Measurements from ENCODE around the gene SORL1.

SORL1 gene

GRCh38 chr11:121446752-121447156 lies 5.4 kb upstream of the SORL1 start:
- H3K9me3 ChIP-seq (ENCODE audit: control insufficient read depth, low read length), result no peaks in the 10 kb centered on the region
- no peak overlapping the region for H3K4me3 ChIP-seq (ENCODE audit: low read depth, low read length)
- H2AFZ ChIP-seq, result no peak overlapping the region
- no peaks in the 10 kb centered on the region for H3K27me3 ChIP-seq (ENCODE audit: control insufficient read depth, insufficient read depth, low read length)
- H3K4me1 ChIP-seq, result no peaks in the 10 kb centered on the region
- H3K27ac ChIP-seq, result no peak overlapping the region
- H3K36me3 ChIP-seq (ENCODE audit: control insufficient read depth, insufficient read depth, low read length), result no peaks in the 10 kb centered on the region
- no peak overlapping the region for H3K4me2 ChIP-seq (ENCODE audit: low read length)
- no peak overlapping the region for H3K9ac ChIP-seq
- H3K79me2 ChIP-seq, result no peaks in the 10 kb centered on the region
- no peak for TF ChIP-seq CTCF (IDR thresholded peaks at IDR 0.05)

GRCh38 chr11:121448011-121448410 lies 4.1 kb upstream of the SORL1 start:
- no peak overlapping the region for H3K4me3 ChIP-seq (ENCODE audit: low read depth, low read length)
- no peaks in the 10 kb centered on the region for H3K4me1 ChIP-seq
- H2AFZ ChIP-seq, result no peak overlapping the region
- H3K9me3 ChIP-seq (ENCODE audit: control insufficient read depth, low read length), result no peaks in the 10 kb centered on the region
- H3K27me3 ChIP-seq (ENCODE audit: control insufficient read depth, insufficient read depth, low read length), result no peaks in the 10 kb centered on the region
- no peaks in the 10 kb centered on the region for H3K36me3 ChIP-seq (ENCODE audit: control insufficient read depth, insufficient read depth, low read length)
- no peaks in the 10 kb centered on the region for H3K79me2 ChIP-seq
- no peak overlapping the region for H3K4me2 ChIP-seq (ENCODE audit: low read length)
- TF ChIP-seq CTCF (IDR thresholded peaks at IDR 0.05), result no peak
- H3K27ac ChIP-seq, result no peak overlapping the region
- H3K9ac ChIP-seq, result no peak overlapping the region

GRCh38 chr11:121448431-121448941 lies 3.6 kb upstream of the SORL1 start:
- Histone ChIP-seq H3K27me3 (ENCODE audit: control insufficient read depth, insufficient read depth, low read length) (no peaks in the 10 kb centered on the region), H3K79me2 (no peaks in the 10 kb centered on the region), H3K36me3 (ENCODE audit: control insufficient read depth, insufficient read depth, low read length) (no peaks in the 10 kb centered on the region), H2AFZ (no peak overlapping the region), H3K4me3 (ENCODE audit: low read depth, low read length) (no peak overlapping the region), H3K9ac (no peak overlapping the region), H3K4me2 (ENCODE audit: low read length) (no peak overlapping the region), H3K27ac (no peak overlapping the region), H3K9me3 (ENCODE audit: control insufficient read depth, low read length) (no peaks in the 10 kb centered on the region), H3K4me1 (no peaks in the 10 kb centered on the region)
- TF ChIP-seq CTCF (IDR thresholded peaks at IDR 0.05), result no peak

GRCh38 chr11:121449123-121449522 lies 3.0 kb upstream of the SORL1 start:
- Histone ChIP-seq H3K36me3 (ENCODE audit: control insufficient read depth, insufficient read depth, low read length) (no peaks in the 10 kb centered on the region), H3K4me1 (no peaks in the 10 kb centered on the region), H3K9me3 (ENCODE audit: control insufficient read depth, low read length) (no peaks in the 10 kb centered on the region), H3K4me3 (ENCODE audit: low read depth, low read length) (no peak overlapping the region), H3K27ac (no peak overlapping the region), H3K79me2 (no peaks in the 10 kb centered on the region), H3K4me2 (ENCODE audit: low read length) (no peak overlapping the region), H3K9ac (no peak overlapping the region), H3K27me3 (ENCODE audit: control insufficient read depth, insufficient read depth, low read length) (no peaks in the 10 kb centered on the region), H2AFZ (no peak overlapping the region)
- TF ChIP-seq CTCF (IDR thresholded peaks at IDR 0.05), result no peak

GRCh38 chr11:121449626-121450025 lies 2.5 kb upstream of the SORL1 start:
- H3K79me2 ChIP-seq, result no peaks in the 10 kb centered on the region
- H3K4me2 ChIP-seq (ENCODE audit: low read length), result no peak overlapping the region
- H3K4me3 ChIP-seq (ENCODE audit: low read depth, low read length), result no peak overlapping the region
- H3K27me3 ChIP-seq (ENCODE audit: control insufficient read depth, insufficient read depth, low read length), result no peaks in the 10 kb centered on the region
- no peak overlapping the region for H3K27ac ChIP-seq
- H3K36me3 ChIP-seq (ENCODE audit: control insufficient read depth, insufficient read depth, low read length), result no peaks in the 10 kb centered on the region
- H3K4me1 ChIP-seq, result no peaks in the 10 kb centered on the region
- H3K9ac ChIP-seq, result no peak overlapping the region
- no peak for TF ChIP-seq CTCF (IDR thresholded peaks at IDR 0.05)
- H3K9me3 ChIP-seq (ENCODE audit: control insufficient read depth, low read length), result no peaks in the 10 kb centered on the region
- no peak overlapping the region for H2AFZ ChIP-seq
